HG03378 (cell line): ENCODE data around the gene COL18A1.
"Not testable (repeated sequence)": the region's sequence is repeated elsewhere in the genome, so short reads cannot be mapped to it uniquely, and the experiment has no call there.

ENCODE experiments used
- ATAC-seq: cut with Tn5 transposase; IDR thresholded peaks from one replicate; pipeline ENCODE4 v1.9.1; 2021; ENCODE audit warnings: mild to moderate bottlenecking, moderate library complexity; ENCODE audit not compliant: unreplicated experiment

The COL18A1 gene

GRCh38 chr21:45528028-45528705 lies 123.2 kb downstream of the COL18A1 start:
- ATAC-seq = no peak

- no peak for ATAC-seq
These were observed 124.2 kb downstream of the COL18A1 start for GRCh38 chr21:45528981-45529784.

- no peak for ATAC-seq
These were observed 124.9 kb downstream of the COL18A1 start for GRCh38 chr21:45529785-45530422.

- no peak for ATAC-seq
These were observed 125.6 kb downstream of the COL18A1 start for GRCh38 chr21:45530423-45531113.

- ATAC-seq = not testable (repeated sequence)
These were observed 126.1 kb downstream of the COL18A1 start for GRCh38 chr21:45531114-45531392.

GRCh38 chr21:45531393-45532215 lies 126.6 kb downstream of the COL18A1 start:
- ATAC-seq = no peak

GRCh38 chr21:45532826-45533360 lies 127.9 kb downstream of the COL18A1 start:
- no peak for ATAC-seq

- no peak for ATAC-seq
These were observed 128.4 kb downstream of the COL18A1 start for GRCh38 chr21:45533361-45533845.

- ATAC-seq = no peak
These were observed 129.1 kb downstream of the COL18A1 start for GRCh38 chr21:45533846-45534635.

GRCh38 chr21:45534636-45535331 lies 129.8 kb downstream of the COL18A1 start:
- no peak for ATAC-seq

- no peak for ATAC-seq
These were observed 130.5 kb downstream of the COL18A1 start for GRCh38 chr21:45535341-45536081.

GRCh38 chr21:45536301-45537081 lies 131.5 kb downstream of the COL18A1 start:
- no peak for ATAC-seq

GRCh38 chr21:45537111-45537745 lies 132.3 kb downstream of the COL18A1 start:
- ATAC-seq = no peak

GRCh38 chr21:45537746-45538291 lies 132.9 kb downstream of the COL18A1 start:
- ATAC-seq = no peak

- no peak for ATAC-seq
These were observed 133.5 kb downstream of the COL18A1 start for GRCh38 chr21:45538381-45539045.
